IMR-90 (cell line): ENCODE measurements around the gene ELOVL5. TPM values are rescaled to one million over a fixed set of nuclear protein-coding genes. Genes with fewer than 3 reads are reported as not detected.

ENCODE experiments used
- ATAC-seq: fragments of 200-7000 bp; cut with Tn5 transposase; 2 replicates; pipeline ENCODE4 v1.9.1; 2020; ENCODE audit warnings: low read depth, mild to moderate bottlenecking, moderate library complexity
- BruUV-seq: library from RNA; stranded (reverse); fragments of 400-500 nt; replicated peaks from 2 replicates; lab custom pipeline; 2021; lab: Mats Ljungman, UMichigan
- CTCF ChIA-PET: fragments of 300-600 bp; formaldehyde crosslinking; extraction: SDS; loops from one replicate; lab custom pipeline; 2021; ENCODE audit warnings: antibody characterized with exemption; lab: Yijun Ruan, JAX
- POLR2A ChIA-PET: fragments of 300-600 bp; sonication (Branson Sonifier 250); formaldehyde crosslinking; loops from one replicate; lab custom pipeline; 2022; ENCODE audit warnings: antibody characterized with exemption; ENCODE audit not compliant: unreplicated experiment; lab: Charles Lee
- DNase-seq: peaks from one replicate; pipeline ENCODE4 v3.0.0; 2013
- H2AFZ ChIP-seq: replicated peaks from 2 replicates; pipeline ENCODE3; 2013; ENCODE audit warnings: low read length, mild to moderate bottlenecking; ENCODE audit not compliant: poor library complexity
- H2AK5ac ChIP-seq: 2 replicates; pipeline ENCODE4 v1.6.1; 2013; ENCODE audit warnings: low read depth, low read length, inconsistent platforms
- H2AK9ac ChIP-seq: replicated peaks from 2 replicates; pipeline ENCODE3; 2013; ENCODE audit warnings: mild to moderate bottlenecking, low read depth, low read length, moderate library complexity; ENCODE audit not compliant: poor library complexity
- H2BK120ac ChIP-seq: 2 replicates; pipeline ENCODE4 v1.6.1; 2013; ENCODE audit warnings: low read depth, low read length, inconsistent platforms
- H2BK15ac ChIP-seq: 3 replicates; pipeline ENCODE4 v1.6.1; 2013; ENCODE audit warnings: low read depth, low read length, inconsistent platforms
- H2BK20ac ChIP-seq: 2 replicates; pipeline ENCODE4 v1.6.1; 2013; ENCODE audit warnings: low read depth, mild to moderate bottlenecking, inconsistent platforms, low read length, moderate library complexity
- H2BK5ac ChIP-seq: 2 replicates; pipeline ENCODE4 v1.6.1; 2013; ENCODE audit warnings: mild to moderate bottlenecking, low read depth, low read length, inconsistent platforms; ENCODE audit not compliant: poor library complexity, severe bottlenecking
- H3K14ac ChIP-seq: replicated peaks from 2 replicates; pipeline ENCODE4 v1.6.1; 2013; ENCODE audit warnings: low read depth, low read length, inconsistent platforms
- H3K18ac ChIP-seq: 2 replicates; pipeline ENCODE4 v1.6.1; 2013; ENCODE audit warnings: low read depth, low read length, control low read depth
- H3K23ac ChIP-seq: 2 replicates; pipeline ENCODE4 v1.6.1; 2013; ENCODE audit warnings: low read depth, low read length, inconsistent platforms
- H3K27ac ChIP-seq: 2 replicates; pipeline ENCODE4 v1.5.1; 2013; ENCODE audit warnings: mild to moderate bottlenecking, control low read depth, low read length; ENCODE audit not compliant: insufficient read depth
- H3K27me3 ChIP-seq: 2 replicates; pipeline ENCODE4 v1.6.1; 2013; ENCODE audit warnings: low read length; ENCODE audit not compliant: control insufficient read depth, insufficient read depth
- H3K36me3 ChIP-seq: 2 replicates; pipeline ENCODE4 v1.6.1; 2013; ENCODE audit warnings: low read length, mixed read lengths; ENCODE audit not compliant: control insufficient read depth, insufficient read depth
- H3K4ac ChIP-seq: 2 replicates; pipeline ENCODE4 v1.6.1; 2013; ENCODE audit warnings: low read depth, low read length, inconsistent platforms
- H3K4me1 ChIP-seq: 2 replicates; pipeline ENCODE4 v1.6.1; 2013; ENCODE audit warnings: low read length, mixed read lengths; ENCODE audit not compliant: control insufficient read depth, insufficient read depth
- H3K4me2 ChIP-seq: 2 replicates; pipeline ENCODE4 v1.6.1; 2013; ENCODE audit warnings: low read depth, mild to moderate bottlenecking, control low read depth, low read length, moderate library complexity
- H3K4me3 ChIP-seq: 2 replicates; pipeline ENCODE4 v1.5.1; 2013; ENCODE audit warnings: low read depth, mild to moderate bottlenecking, control low read depth, low read length, moderate library complexity; ENCODE audit not compliant: insufficient read depth
- H3K56ac ChIP-seq: 2 replicates; pipeline ENCODE4 v1.6.1; 2013; ENCODE audit warnings: low read length, inconsistent platforms; ENCODE audit not compliant: insufficient read depth; ENCODE audit errors: extremely low read depth
- H3K79me1 ChIP-seq, 2 experiments: 2 replicates each; pipeline ENCODE4 v1.6.1; 2013; ENCODE audit warnings: low read length in 2 of 2, inconsistent platforms in 1 of 2, low read depth in 1 of 2
- H3K9ac ChIP-seq: 2 replicates; pipeline ENCODE4 v1.6.1; 2013; ENCODE audit warnings: low read depth, low read length, control low read depth
- H3K9me1 ChIP-seq: 2 replicates; pipeline ENCODE4 v1.6.1; 2013; ENCODE audit warnings: low read length, inconsistent platforms; ENCODE audit not compliant: insufficient read depth
- H3K9me3 ChIP-seq: 2 replicates; pipeline ENCODE4 v1.6.1; 2013; ENCODE audit warnings: low read length; ENCODE audit not compliant: control insufficient read depth, insufficient read depth
- H4K20me1 ChIP-seq: 2 replicates; pipeline ENCODE4 v1.6.1; 2013; ENCODE audit warnings: low read length, inconsistent platforms; ENCODE audit not compliant: insufficient read depth
- H4K5ac ChIP-seq: 2 replicates; pipeline ENCODE4 v1.6.1; 2013; ENCODE audit warnings: mild to moderate bottlenecking, low read depth, low read length, control low read depth
- H4K8ac ChIP-seq, 2 experiments: 2 replicates each; pipeline ENCODE4 v1.6.1; 2013; ENCODE audit warnings: low read depth in 2 of 2, low read length in 2 of 2, control low read depth in 1 of 2, inconsistent platforms in 1 of 2
- H4K91ac ChIP-seq: 2 replicates; pipeline ENCODE4 v1.6.1; 2013; ENCODE audit warnings: low read depth, low read length, inconsistent platforms; ENCODE audit not compliant: insufficient read depth
- BHLHE40 ChIP-seq: fragments of 150-350 bp; IDR thresholded peaks from 2 replicates; pipeline ENCODE4 v1.6.1; 2016; ENCODE audit warnings: mild to moderate bottlenecking, low read depth, low read length
- CEBPB ChIP-seq: IDR thresholded peaks from 2 replicates; pipeline ENCODE4 v1.6.1; 2012; ENCODE audit warnings: low read depth, low read length, improper control_type of control experiment
- CHD1 ChIP-seq: IDR thresholded peaks from 2 replicates; pipeline ENCODE4 v1.6.1; 2012; ENCODE audit warnings: low read depth, low read length, improper control_type of control experiment
- CTCF ChIP-seq: conservative IDR thresholded peaks from 2 replicates; pipeline ENCODE4 v1.5.1; 2012; ENCODE audit warnings: mild to moderate bottlenecking, low read depth, low read length, improper control_type of control experiment
- FOS ChIP-seq: fragments of 150-350 bp; IDR thresholded peaks from 2 replicates; pipeline ENCODE4 v1.6.1; 2016; ENCODE audit warnings: low read depth, low read length
- MAFK ChIP-seq: IDR thresholded peaks from 2 replicates; pipeline ENCODE4 v1.6.1; 2012; ENCODE audit warnings: low read depth, low read length, improper control_type of control experiment
- MAZ ChIP-seq: IDR thresholded peaks from 2 replicates; pipeline ENCODE4 v1.6.1; 2012; ENCODE audit warnings: low read depth, mild to moderate bottlenecking, low read length, improper control_type of control experiment, moderate library complexity, borderline replicate concordance
- MXI1 ChIP-seq: IDR thresholded peaks from 2 replicates; pipeline ENCODE4 v1.6.1; 2012; ENCODE audit warnings: low read depth, mild to moderate bottlenecking, low read length, moderate library complexity, borderline replicate concordance
- NFE2L2 ChIP-seq: fragments of 150-350 bp; IDR thresholded peaks from 2 replicates; pipeline ENCODE4 v1.6.1; 2016; ENCODE audit warnings: low read depth, mild to moderate bottlenecking, low read length
- POLR2A ChIP-seq: IDR thresholded peaks from 2 replicates; pipeline ENCODE4 v1.6.1; 2012; ENCODE audit warnings: mild to moderate bottlenecking, low read depth, low read length
- RAD21 ChIP-seq: IDR thresholded peaks from 2 replicates; pipeline ENCODE4 v1.6.1; 2012; ENCODE audit warnings: low read length, improper control_type of control experiment
- RCOR1 ChIP-seq: IDR thresholded peaks from 2 replicates; pipeline ENCODE4 v1.6.1; 2012; ENCODE audit warnings: mild to moderate bottlenecking, low read length, improper control_type of control experiment; ENCODE audit not compliant: insufficient replicate concordance
- RFX5 ChIP-seq: IDR thresholded peaks from 2 replicates; pipeline ENCODE4 v1.8.0; 2012; ENCODE audit warnings: low read depth, mild to moderate bottlenecking, low read length, moderate library complexity
- SMC3 ChIP-seq: fragments of 150-350 bp; IDR thresholded peaks from 2 replicates; pipeline ENCODE4 v1.6.1; 2016; ENCODE audit warnings: low read depth, mild to moderate bottlenecking, antibody characterized with exemption, low read length, moderate library complexity
- WGBS, 2 experiments: methylation state at CpG; one replicate each; pipeline versions ENCODE4 v1.1.5 to v1.1.7; 2013; ENCODE audit warnings: missing lambda C conversion rate in 2 of 2; ENCODE audit not compliant: insufficient read length in 1 of 2; ENCODE audit errors: extremely low coverage in 2 of 2; 5-methylcytosine and 5-hydroxymethylcytosine counted together
- dilution Hi-C: fragments of 300-500 bp; cut with HindIII; formaldehyde crosslinking; loops from one replicate; pipeline ENCODE4 v1.14.3; 2018; ENCODE audit warnings: low sequenced_read_pairs; ENCODE audit not compliant: unreplicated experiment
- in situ Hi-C: fragments of 300-500 bp; cut with MboI; formaldehyde crosslinking; loops from 3 replicates; pipeline ENCODE4 v1.14.3; 2019; ENCODE audit warnings: low sequenced_read_pairs, inconsistent platforms, mixed read lengths
- intact Hi-C: fragments of 100-400 bp; cut with micrococcal nuclease; formaldehyde crosslinking; loops from 2 replicates; pipeline ENCODE4 v1.10.0; 2022
- polyA plus RNA-seq, 3 experiments: library from polyadenylated mRNA; depleted of rRNA; stranded (reverse); fragments of >200 nt; gene quantifications; 2 replicates each; pipeline ENCODE4 v1.2.3, GENCODE V29; 2012; ENCODE audit warnings: low replicate concordance in 1 of 3
- total RNA-seq: library from RNA; depleted of rRNA; stranded (reverse); fragments of >200 nt; gene quantifications from 2 replicates; pipeline ENCODE4 v1.2.3, GENCODE V29; 2012
- TF ChIP-seq, protein P1 (sequence below): fragments of 150-350 bp; IDR thresholded peaks from 2 replicates; pipeline ENCODE4 v1.6.1; 2016; ENCODE audit warnings: low read depth, mild to moderate bottlenecking, low read length, moderate library complexity, borderline replicate concordance
- TF ChIP-seq, protein P2 (sequence below): fragments of 150-350 bp; IDR thresholded peaks from 2 replicates; pipeline ENCODE4 v1.6.1; 2017; ENCODE audit warnings: mild to moderate bottlenecking, antibody characterized with exemption, low read length, low read depth

The ELOVL5 gene
- total and polyA plus RNA-seq, 2 of the 4 experiments (the other 2 are of a cell fraction) = 32.1 to 42.3 TPM

DNA sequence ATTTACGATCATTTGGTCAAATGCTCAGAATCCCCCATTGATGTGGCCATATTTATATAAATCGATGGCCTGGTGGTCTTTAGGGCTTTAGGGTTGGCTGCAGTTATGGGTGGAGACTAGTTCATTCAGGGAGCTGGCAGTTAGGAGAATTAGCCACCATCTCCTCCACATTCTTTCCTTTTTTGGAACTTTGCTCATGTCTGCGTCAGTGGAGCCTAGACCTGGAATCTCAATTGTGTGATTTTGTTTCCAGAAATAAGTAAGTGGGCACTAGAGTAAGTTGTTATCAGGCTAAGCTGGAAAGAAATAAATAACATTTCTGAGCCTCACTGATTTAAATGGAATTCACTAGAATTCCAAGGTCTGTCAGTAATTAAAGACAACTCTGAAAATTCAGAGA lies 29.0 kb upstream of the ELOVL5 start:
- no peak overlapping the region for H3K56ac ChIP-seq

More for the DNA sequence above, 29.0 kb upstream of the ELOVL5 start:
- Histone ChIP-seq H2BK5ac (no peak overlapping the region), H3K9me3 (no peaks in the 10 kb centered on the region; the same call in 1 of the 2 replicates), H2BK15ac (no peak overlapping the region), H2BK20ac (no peak overlapping the region), H2AK5ac (no peak overlapping the region), H3K36me3 (no peaks in the 10 kb centered on the region), H3K4me1 (no peaks in the 10 kb centered on the region), H3K4me3 (no peak overlapping the region), H3K4me2 (no peak overlapping the region), H3K23ac (no peak overlapping the region), H3K27me3 (peaks cover 30% of the 10 kb centered on the region), H4K5ac (no peak overlapping the region), H2BK120ac (no peak overlapping the region), H3K14ac (no peak overlapping the region), H3K18ac (no peak overlapping the region), H2AFZ (no peak overlapping the region), H4K20me1 (no peaks in the 10 kb centered on the region), H4K8ac (no peak overlapping the region), H2AK9ac (no peak overlapping the region), H4K91ac (no peak overlapping the region), H3K9ac (no peak overlapping the region), H3K27ac (no peak overlapping the region), H3K79me1 (no peaks in the 10 kb centered on the region), H3K4ac (no peak overlapping the region), H3K9me1 (no peaks in the 10 kb centered on the region)
- TF ChIP-seq MAFK = no peak
- TF ChIP-seq RFX5 = no peak
- no peak for TF ChIP-seq MXI1
- TF ChIP-seq CEBPB = no peak
- no peak for TF ChIP-seq POLR2A
- TF ChIP-seq RAD21 = no peak
- no peak for TF ChIP-seq RCOR1
- no peak for TF ChIP-seq MAZ
- TF ChIP-seq, protein P1, sequence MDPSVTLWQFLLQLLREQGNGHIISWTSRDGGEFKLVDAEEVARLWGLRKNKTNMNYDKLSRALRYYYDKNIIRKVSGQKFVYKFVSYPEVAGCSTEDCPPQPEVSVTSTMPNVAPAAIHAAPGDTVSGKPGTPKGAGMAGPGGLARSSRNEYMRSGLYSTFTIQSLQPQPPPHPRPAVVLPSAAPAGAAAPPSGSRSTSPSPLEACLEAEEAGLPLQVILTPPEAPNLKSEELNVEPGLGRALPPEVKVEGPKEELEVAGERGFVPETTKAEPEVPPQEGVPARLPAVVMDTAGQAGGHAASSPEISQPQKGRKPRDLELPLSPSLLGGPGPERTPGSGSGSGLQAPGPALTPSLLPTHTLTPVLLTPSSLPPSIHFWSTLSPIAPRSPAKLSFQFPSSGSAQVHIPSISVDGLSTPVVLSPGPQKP = no peak
- no peak for TF ChIP-seq CTCF
- no peak for TF ChIP-seq NFE2L2
- no peak for TF ChIP-seq CHD1
- no peak for TF ChIP-seq BHLHE40
- TF ChIP-seq, protein P2, sequence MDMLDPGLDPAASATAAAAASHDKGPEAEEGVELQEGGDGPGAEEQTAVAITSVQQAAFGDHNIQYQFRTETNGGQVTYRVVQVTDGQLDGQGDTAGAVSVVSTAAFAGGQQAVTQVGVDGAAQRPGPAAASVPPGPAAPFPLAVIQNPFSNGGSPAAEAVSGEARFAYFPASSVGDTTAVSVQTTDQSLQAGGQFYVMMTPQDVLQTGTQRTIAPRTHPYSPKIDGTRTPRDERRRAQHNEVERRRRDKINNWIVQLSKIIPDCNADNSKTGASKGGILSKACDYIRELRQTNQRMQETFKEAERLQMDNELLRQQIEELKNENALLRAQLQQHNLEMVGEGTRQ = no peak
- no peak for TF ChIP-seq SMC3
- TF ChIP-seq FOS = no peak
- dilution Hi-C loops = no loop called here
- in situ Hi-C loops = no loop called here
- POLR2A ChIA-PET = no interaction called here
- intact Hi-C loops = no loop called here
- WGBS, 2 experiments = 33% methylated on average over 1 of the region's 3 CpGs; no CpG with 5 or more reads in 1 of the 2 experiments
- CTCF ChIA-PET = no interaction called here
- ATAC-seq = no peak
- BruUV-seq = no TSS peak
- DNase-seq = no peak
